Endodermal cell (in vitro differentiated cells): ENCODE measurements around the gene AOPEP. TPM values are rescaled to one million over a fixed set of nuclear protein-coding genes. Genes with fewer than 3 reads are reported as not detected.

ENCODE experiments used
- DNase-seq: peaks from one replicate; pipeline ENCODE4 v3.0.0-alpha.2; 2017
- H3K27ac ChIP-seq: 2 replicates; pipeline ENCODE4 v1.5.1; 2013; ENCODE audit warnings: mild to moderate bottlenecking, low read depth, low read length, moderate library complexity
- H3K27me3 ChIP-seq: 2 replicates; pipeline ENCODE4 v1.6.1; 2013; ENCODE audit warnings: mild to moderate bottlenecking, low read length, moderate library complexity; ENCODE audit not compliant: insufficient read depth, control insufficient read depth, poor library complexity, severe bottlenecking
- H3K36me3 ChIP-seq: 2 replicates; pipeline ENCODE4 v1.7.0; 2013; ENCODE audit warnings: mild to moderate bottlenecking, low read length, moderate library complexity; ENCODE audit not compliant: control insufficient read depth, insufficient read depth
- H3K4me1 ChIP-seq: one replicate; pipeline ENCODE4 v1.7.0; 2013; ENCODE audit warnings: low read length; ENCODE audit not compliant: control insufficient read depth, insufficient read depth
- H3K4me3 ChIP-seq: 2 replicates; pipeline ENCODE4 v1.5.1; 2013; ENCODE audit warnings: mild to moderate bottlenecking, low read length, moderate library complexity
- H3K9ac ChIP-seq: 2 replicates; pipeline ENCODE4 v1.6.1; 2013; ENCODE audit warnings: mild to moderate bottlenecking, low read length, moderate library complexity; ENCODE audit not compliant: poor library complexity, severe bottlenecking; ENCODE audit errors: extremely low read depth
- H3K9me3 ChIP-seq: 2 replicates; pipeline ENCODE4 v1.6.1; 2013; ENCODE audit warnings: mild to moderate bottlenecking, low read length, moderate library complexity; ENCODE audit not compliant: control insufficient read depth
- H3K27ac Mint-ChIP-seq: 2 replicates; pipeline ENCODE4 v1.8.0; 2020; ENCODE audit warnings: mixed read lengths
- H3K27me3 Mint-ChIP-seq: 2 replicates; pipeline ENCODE4 v1.8.0; 2021; ENCODE audit warnings: mild to moderate bottlenecking, mixed read lengths; ENCODE audit not compliant: insufficient read depth
- H3K36me3 Mint-ChIP-seq: 2 replicates; pipeline ENCODE4 v1.8.0; 2020; ENCODE audit warnings: low read depth, mixed read lengths
- H3K4me1 Mint-ChIP-seq: 2 replicates; pipeline ENCODE4 v1.8.0; 2020; ENCODE audit warnings: mixed read lengths
- H3K4me3 Mint-ChIP-seq: 2 replicates; pipeline ENCODE4 v1.8.0; 2020; ENCODE audit warnings: mild to moderate bottlenecking, moderate library complexity, mixed read lengths
- H3K9me3 Mint-ChIP-seq: 2 replicates; pipeline ENCODE4 v1.8.0; 2020; ENCODE audit warnings: mild to moderate bottlenecking, mixed read lengths
- WGBS, 2 experiments: methylation state at CpG; one replicate each; pipeline versions ENCODE4 v1.1.5 to v1.1.7; 2013; ENCODE audit warnings: missing lambda C conversion rate in 2 of 2, mixed read lengths in 1 of 2; ENCODE audit not compliant: insufficient coverage in 1 of 2, insufficient read length in 1 of 2; 5-methylcytosine and 5-hydroxymethylcytosine counted together
- total RNA-seq, 2 donors: library from RNA; stranded (reverse); fragmentation: NEBNext Ultra II Directional in 1 of 2; extraction: Animal tissue kit (Norgen Biotek cat#: 25700) in 1 of 2; gene quantifications; 2 replicates in 1 of 2; 3 replicates in 1 of 2; pipeline ENCODE4 v1.2.1, GENCODE V29; 2021
- TF ChIP-seq, protein P1 (sequence below): fragments of 200-600 bp; sonication (generic); conservative IDR thresholded peaks from 2 replicates; pipeline ENCODE4 v1.5.0; 2021; ENCODE audit warnings: antibody characterized with exemption, mild to moderate bottlenecking

The AOPEP gene
- total RNA-seq, 2 donors from 2014 or later, result 23.4 to 33.7 TPM

DNA sequence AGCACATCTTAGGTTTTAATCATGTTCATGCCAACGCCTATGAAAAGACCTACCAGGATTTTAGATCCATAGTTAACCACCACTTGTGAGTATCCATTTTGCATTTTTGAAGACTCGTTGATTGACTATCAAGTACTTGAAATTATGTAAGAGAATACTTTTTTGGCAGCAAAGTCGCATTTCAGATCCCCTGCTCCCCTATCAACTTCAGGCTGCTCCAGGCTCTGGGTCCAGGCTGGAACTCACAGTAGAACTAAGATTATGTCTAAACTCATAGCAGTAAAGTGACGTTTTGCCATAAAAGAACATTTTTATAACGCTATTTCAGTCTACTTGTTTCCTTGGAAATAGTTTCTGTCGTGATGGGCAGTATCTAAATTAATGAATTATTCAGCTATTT lies 323.3 kb downstream of the AOPEP start:
- peak overlapping the region; percentile 87 for H3K4me3 ChIP-seq
- H3K27ac ChIP-seq, result no peak overlapping the region
- peaks cover 36% of the 10 kb centered on the region for H3K4me1 Mint-ChIP-seq
- peaks cover 8% of the 10 kb centered on the region for H3K36me3 Mint-ChIP-seq
- H3K27me3 Mint-ChIP-seq, result peaks cover 25% of the 10 kb centered on the region
- DNase-seq, result no peak
- H3K27me3 ChIP-seq, result peaks cover 7% of the 10 kb centered on the region
- WGBS, 2 experiments, result 55 to 83% methylated on average over 6 of the region's 6 CpGs
- no peaks in the 10 kb centered on the region for H3K36me3 ChIP-seq
- no peak overlapping the region for H3K27ac Mint-ChIP-seq
- H3K4me3 Mint-ChIP-seq, result peak overlapping the region; percentile 72
- TF ChIP-seq, protein P1, sequence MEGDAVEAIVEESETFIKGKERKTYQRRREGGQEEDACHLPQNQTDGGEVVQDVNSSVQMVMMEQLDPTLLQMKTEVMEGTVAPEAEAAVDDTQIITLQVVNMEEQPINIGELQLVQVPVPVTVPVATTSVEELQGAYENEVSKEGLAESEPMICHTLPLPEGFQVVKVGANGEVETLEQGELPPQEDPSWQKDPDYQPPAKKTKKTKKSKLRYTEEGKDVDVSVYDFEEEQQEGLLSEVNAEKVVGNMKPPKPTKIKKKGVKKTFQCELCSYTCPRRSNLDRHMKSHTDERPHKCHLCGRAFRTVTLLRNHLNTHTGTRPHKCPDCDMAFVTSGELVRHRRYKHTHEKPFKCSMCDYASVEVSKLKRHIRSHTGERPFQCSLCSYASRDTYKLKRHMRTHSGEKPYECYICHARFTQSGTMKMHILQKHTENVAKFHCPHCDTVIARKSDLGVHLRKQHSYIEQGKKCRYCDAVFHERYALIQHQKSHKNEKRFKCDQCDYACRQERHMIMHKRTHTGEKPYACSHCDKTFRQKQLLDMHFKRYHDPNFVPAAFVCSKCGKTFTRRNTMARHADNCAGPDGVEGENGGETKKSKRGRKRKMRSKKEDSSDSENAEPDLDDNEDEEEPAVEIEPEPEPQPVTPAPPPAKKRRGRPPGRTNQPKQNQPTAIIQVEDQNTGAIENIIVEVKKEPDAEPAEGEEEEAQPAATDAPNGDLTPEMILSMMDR, result no peak
- H3K9ac ChIP-seq, result peak overlapping the region; percentile 53
- peaks cover 4% of the 10 kb centered on the region for H3K4me1 ChIP-seq
- peaks cover 9% of the 10 kb centered on the region for H3K9me3 Mint-ChIP-seq
- peaks cover 8% of the 10 kb centered on the region for H3K9me3 ChIP-seq

DNA sequence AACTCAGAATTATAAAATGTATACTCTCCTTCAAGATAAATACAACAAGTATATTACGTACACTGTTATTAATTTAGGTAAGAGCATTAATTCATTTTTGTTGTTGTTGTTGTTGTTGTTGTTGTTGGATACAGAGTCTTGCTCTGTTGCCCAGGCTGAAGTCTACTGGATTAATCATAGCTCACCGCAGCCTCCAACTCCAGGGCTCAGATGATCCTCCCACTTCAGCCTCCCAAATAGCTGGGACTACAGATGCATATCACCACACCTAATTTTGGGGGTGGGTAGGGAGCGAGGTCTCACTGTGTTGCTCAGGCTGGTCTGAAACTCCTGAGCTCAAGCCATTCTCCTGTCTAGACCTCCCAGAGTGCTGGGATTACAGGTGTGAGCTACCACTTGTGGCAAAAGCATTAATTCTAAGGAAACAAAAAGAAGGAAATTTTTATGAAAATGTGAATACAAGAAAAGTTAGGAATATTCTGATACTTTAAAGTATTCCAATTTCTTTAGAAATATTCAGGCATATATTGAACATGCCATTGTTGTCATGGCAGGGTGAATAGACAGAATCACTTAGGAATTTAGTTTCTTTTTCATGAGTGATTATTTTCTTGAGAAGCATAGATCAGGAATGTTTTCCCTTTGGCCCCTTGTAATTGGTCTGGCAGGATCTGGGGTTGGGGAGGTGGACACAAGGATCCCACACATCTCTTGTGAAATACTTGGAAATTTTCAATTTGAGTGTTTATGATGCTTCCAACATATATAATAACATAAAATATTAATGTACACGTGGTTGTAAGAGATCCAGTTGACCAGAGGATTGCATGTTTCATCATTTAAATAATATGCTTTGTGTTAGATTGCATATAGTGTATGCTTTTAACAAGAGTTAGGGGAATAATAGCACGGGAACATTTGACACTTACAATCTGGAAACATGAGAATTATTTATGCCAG lies 327.4 kb downstream of the AOPEP start:
- peaks cover 47% of the 10 kb centered on the region for H3K4me1 Mint-ChIP-seq
- Histone ChIP-seq H3K4me1 (peaks cover 16% of the 10 kb centered on the region), H3K9me3 (peaks cover 8% of the 10 kb centered on the region), H3K4me3 (no peak overlapping the region), H3K9ac (no peak overlapping the region), H3K36me3 (no peaks in the 10 kb centered on the region), H3K27ac (no peak overlapping the region), H3K27me3 (no peaks in the 10 kb centered on the region)
- TF ChIP-seq, protein P1, result no peak
- H3K27me3 Mint-ChIP-seq, result peaks cover 9% of the 10 kb centered on the region
- H3K27ac Mint-ChIP-seq, result peak overlapping the region; percentile 35
- WGBS, 2 experiments, result 88 to 90% methylated on average over 2 to 4 of the region's 5 CpGs
- no peak overlapping the region for H3K4me3 Mint-ChIP-seq
- peaks cover 8% of the 10 kb centered on the region for H3K36me3 Mint-ChIP-seq
- H3K9me3 Mint-ChIP-seq, result peaks cover 9% of the 10 kb centered on the region
- DNase-seq, result peak; percentile 82

DNA sequence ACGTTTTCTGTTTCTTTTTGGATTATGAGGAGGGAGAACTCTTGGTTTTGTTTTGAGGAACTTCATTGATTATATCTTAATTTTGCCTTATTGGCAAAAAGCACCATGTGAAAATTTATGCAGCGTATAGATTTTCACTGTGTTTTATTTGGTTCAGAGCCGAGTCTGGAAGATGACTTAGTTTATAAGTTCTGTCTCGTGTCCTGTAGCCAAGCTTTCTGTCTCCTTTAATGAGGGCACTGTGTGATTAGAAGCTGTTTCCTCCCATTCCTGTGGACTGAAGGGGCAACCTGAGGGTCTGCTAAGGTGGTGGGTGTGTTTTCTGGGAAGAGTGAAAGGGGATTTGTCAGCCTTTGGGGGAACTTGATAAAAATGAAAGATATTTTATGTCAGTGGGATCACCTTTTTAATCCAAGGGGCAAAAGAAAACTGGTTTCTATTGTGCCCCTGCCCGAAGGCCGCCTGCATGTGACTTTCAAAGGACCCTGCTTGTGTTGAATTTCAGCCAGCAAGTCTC lies 328.9 kb downstream of the AOPEP start:
- TF ChIP-seq, protein P1, result no peak
- peak; percentile 38 for DNase-seq
- Mint-ChIP-seq H3K9me3 (peaks cover 9% of the 10 kb centered on the region), H3K27ac (peak overlapping the region; percentile 78), H3K36me3 (peaks cover 8% of the 10 kb centered on the region), H3K4me3 (no peak overlapping the region), H3K27me3 (peaks cover 3% of the 10 kb centered on the region), H3K4me1 (peaks cover 42% of the 10 kb centered on the region)
- WGBS, 2 experiments, result 61 to 71% methylated on average over 6 of the region's 6 CpGs
- Histone ChIP-seq H3K4me3 (no peak overlapping the region), H3K9ac (no peak overlapping the region), H3K27ac (peak overlapping the region; percentile 45), H3K9me3 (peaks cover 8% of the 10 kb centered on the region), H3K36me3 (peaks cover 3% of the 10 kb centered on the region), H3K27me3 (no peaks in the 10 kb centered on the region), H3K4me1 (peaks cover 16% of the 10 kb centered on the region)
